Fibroblast of skin of left biceps (primary cell): Measurements from ENCODE around the gene BRCA2.
"Not testable (repeated sequence)": the region's sequence is repeated elsewhere in the genome, so short reads cannot be mapped to it uniquely, and the experiment has no call there.

Source experiments
- DNase-seq, 2 experiments: peaks; one replicate each; pipeline ENCODE4 v3.0.0-alpha.2; 2013; ENCODE audit warnings: low read depth in 2 of 2

Gene BRCA2

DNA sequence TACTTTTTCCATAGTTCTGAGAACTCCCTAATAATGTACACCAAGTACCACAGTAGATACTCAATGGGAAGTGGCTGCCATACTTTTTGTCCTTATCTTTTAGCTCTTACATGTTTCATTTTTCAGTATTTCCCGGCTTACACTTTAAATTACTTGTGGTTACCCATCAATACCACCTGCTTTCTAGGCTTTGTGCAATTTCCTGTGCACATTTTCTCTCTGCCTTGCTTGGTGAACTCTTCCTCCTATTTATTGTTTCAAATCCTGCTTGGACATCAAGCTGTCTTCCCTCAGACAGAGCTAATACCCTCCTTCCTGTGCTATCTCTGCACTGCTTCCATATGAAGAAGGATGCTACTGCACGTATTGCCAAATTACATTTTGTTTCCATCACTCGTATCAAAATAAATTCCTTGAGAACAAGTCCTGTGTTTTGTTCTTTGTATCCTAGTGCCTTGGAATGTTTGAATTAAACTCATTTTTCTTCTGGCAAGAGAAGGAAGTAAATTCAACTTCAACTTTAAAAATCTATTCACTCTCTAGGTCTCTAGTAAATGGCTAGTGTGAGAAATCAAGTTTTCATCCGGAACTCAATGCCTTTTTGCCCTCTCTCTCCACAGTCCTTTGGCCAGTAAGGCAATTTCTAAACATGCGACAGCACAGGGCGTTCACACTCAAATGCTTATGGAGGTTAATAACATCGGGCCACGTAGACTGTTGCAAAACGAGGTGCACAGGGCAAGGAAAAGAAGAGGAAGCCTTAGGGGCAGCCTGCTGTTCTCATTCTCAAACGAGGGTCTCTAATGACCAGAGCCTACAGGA, 5.8 kb upstream of the BRCA2 start:
- no peak for DNase-seq

DNA sequence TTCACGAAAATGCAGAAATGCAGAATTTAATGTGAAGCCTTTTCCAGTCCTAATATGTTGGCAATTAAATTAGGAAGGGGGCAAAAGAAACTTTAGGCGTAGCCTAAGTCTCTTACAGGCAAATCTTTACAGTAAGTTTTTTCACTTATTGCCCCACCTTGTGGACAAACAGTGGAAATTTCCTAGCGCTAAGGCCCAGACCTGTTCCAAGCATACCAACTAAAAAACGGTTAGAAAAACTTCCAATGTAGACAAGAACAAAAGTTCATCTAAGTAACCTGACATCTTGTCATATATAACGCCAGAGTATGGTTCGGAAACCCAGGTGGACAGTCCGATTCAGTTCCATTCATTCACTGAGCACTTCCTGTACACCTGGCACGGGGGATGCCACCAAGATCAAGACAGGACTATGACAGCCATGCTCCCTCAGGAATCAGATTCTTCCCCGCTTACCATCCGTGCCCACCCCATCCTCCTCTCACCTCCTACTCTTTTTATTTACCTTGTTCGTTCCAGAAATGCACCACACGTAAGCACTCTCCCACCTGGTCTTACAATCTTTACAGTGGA, 5.1 kb upstream of the BRCA2 start:
- no peak for DNase-seq

- no peak for DNase-seq
Measured at GRCh38 chr13:32311188-32311897, 4.0 kb upstream of the BRCA2 start.

GRCh38 chr13:32314271-32315237, 754 bp upstream of the BRCA2 start:
- no peak for DNase-seq

GRCh38 chr13:32316028-32316339, 676 bp downstream of the BRCA2 start:
- no peak for DNase-seq

- no peak for DNase-seq
Measured at GRCh38 chr13:32316501-32316900, 1.2 kb downstream of the BRCA2 start.

GRCh38 chr13:32317716-32318465, 2.6 kb downstream of the BRCA2 start:
- DNase-seq, result no peak

DNA sequence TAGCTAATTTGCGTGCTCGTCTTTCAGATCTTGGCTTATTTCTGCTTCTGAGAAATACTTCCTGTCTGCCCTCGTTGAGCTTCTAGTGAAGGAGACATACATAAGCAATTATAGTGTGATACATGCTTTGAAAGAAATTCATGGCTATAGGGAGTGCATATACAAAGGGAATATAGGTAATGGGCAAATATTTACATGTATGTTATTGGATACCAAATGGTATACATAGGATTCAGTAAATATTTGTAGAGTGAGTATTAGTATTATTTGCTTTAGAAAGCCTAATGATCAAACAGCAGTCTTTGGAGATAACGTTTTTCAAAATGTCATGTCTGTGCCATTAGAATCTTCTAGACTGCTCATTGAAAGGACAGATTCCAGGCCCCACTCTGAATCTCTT, 5.2 kb downstream of the BRCA2 start:
- DNase-seq, result no peak

DNA sequence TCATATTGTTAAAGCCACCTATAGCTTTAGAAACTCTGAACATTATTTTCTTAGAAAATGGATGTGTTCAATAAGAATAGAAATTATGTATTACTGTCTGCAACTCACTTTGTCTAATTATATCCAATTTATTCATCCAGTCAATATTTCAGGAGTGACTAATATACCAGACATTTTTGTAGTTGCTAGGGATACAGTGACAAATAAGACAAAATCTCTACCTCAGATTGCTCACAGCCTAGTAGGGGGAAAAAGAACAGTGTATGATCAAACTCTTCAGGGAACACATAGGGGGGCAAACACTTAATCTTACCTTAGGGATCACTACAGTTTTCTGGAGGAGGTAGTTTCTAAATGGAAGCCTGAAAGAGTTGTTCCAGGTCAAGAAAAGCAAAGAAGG, 8.6 kb downstream of the BRCA2 start:
- peak; percentile 23 to 43 for DNase-seq

GRCh38 chr13:32330441-32330840, 15.1 kb downstream of the BRCA2 start:
- peak; percentile 53 for DNase-seq

- DNase-seq, result no peak
Measured at GRCh38 chr13:32334671-32335070, 19.4 kb downstream of the BRCA2 start.

DNA sequence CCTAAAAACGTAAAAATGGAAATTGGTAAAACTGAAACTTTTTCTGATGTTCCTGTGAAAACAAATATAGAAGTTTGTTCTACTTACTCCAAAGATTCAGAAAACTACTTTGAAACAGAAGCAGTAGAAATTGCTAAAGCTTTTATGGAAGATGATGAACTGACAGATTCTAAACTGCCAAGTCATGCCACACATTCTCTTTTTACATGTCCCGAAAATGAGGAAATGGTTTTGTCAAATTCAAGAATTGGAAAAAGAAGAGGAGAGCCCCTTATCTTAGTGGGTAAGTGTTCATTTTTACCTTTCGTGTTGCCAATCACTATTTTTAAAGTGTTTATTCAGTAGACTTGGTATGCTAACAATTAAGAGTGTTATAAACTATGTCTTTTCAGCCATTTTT, 25.6 kb downstream of the BRCA2 start:
- DNase-seq, result no peak

DNA sequence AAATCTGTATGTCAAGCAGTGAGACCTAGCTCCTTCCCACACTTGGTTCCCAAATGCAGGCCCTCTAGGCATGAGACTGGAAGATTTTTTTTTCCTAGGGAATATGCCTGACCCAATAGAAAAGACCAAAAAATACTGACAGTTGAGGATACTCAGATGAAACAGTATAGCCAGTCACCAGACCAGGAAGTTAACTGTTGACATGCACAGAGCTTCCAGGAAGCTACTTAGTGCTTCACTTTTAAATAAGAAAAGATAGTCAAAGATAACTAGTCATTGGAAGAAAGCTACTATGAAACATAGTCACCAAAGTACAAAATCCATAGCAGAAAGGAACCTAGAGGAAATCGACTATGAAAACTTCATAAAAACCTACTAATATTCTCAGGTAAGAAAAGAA, 32.3 kb downstream of the BRCA2 start:
- DNase-seq, result no peak

GRCh38 chr13:32350839-32351441, 35.6 kb downstream of the BRCA2 start:
- not testable (repeated sequence) for DNase-seq

DNA sequence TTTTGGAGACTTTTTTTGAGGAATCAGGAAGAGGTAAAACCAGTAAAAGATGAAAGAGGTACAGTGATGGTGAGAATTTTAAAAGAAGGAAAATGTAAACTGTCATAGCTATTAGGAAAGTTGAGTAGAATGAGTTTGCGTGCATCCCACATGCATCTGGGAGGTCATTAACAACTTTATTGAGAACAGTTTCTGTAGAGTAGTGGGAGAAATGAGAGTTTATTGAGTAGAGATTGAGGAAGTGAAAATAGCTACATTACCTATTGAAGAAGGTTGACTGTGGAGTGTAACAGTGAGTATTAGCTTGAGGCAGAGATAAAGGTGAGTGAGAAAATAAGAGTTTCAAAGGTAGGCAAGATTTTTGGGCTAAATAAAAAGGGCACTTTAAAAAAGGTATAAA, 38.7 kb downstream of the BRCA2 start:
- DNase-seq, result no peak

GRCh38 chr13:32355935-32356334, 40.6 kb downstream of the BRCA2 start:
- DNase-seq, result not testable (repeated sequence)

DNA sequence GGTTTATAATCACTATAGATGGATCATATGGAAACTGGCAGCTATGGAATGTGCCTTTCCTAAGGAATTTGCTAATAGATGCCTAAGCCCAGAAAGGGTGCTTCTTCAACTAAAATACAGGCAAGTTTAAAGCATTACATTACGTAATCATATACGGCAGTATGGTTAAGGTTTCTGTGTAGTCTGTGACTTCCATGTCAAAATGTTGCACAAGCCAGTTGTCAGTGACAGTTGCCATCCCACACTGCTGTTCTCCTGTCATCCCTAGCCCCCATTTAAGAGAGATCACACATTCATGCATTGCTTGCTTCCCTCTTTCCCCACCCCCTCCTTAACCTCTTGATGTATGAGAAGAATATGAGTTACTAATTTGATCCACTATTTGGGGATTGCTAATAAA, 47.3 kb downstream of the BRCA2 start:
- no peak for DNase-seq

- DNase-seq, result no peak
Measured at GRCh38 chr13:32370805-32371204, 55.5 kb downstream of the BRCA2 start.

GRCh38 chr13:32376642-32377415, 61.5 kb downstream of the BRCA2 start:
- no peak for DNase-seq

- DNase-seq, result no peak
Measured at GRCh38 chr13:32378012-32378411, 62.7 kb downstream of the BRCA2 start.
